H1 (cell line): ENCODE measurements around the gene DVL3. TPM values are rescaled to one million over a fixed set of nuclear protein-coding genes. Genes with fewer than 3 reads are reported as not detected.

Experiments used
- CTCF ChIA-PET: fragments of 300-600 bp; sonication (Branson Sonifier 250); formaldehyde crosslinking; loops from one replicate; lab custom pipeline; 2021; ENCODE audit not compliant: partially characterized antibody; lab: Charles Lee
- POLR2A ChIA-PET: fragments of 300-600 bp; sonication (Branson Sonifier 250); formaldehyde crosslinking; loops from one replicate; lab custom pipeline; 2021; ENCODE audit warnings: inconsistent platforms; ENCODE audit not compliant: partially characterized antibody; lab: Charles Lee
- DNase-seq, 2 experiments: peaks; one replicate each; pipeline versions ENCODE4 v3.0.0 to v3.0.0-alpha.2; 2010 to 2022; ENCODE audit warnings: low spot score in 2 of 2, low read depth in 1 of 2, mixed read lengths in 1 of 2
- FAIRE-seq: peaks from 2 replicates; lab custom pipeline; 2011; peaks lifted over from hg19 to GRCh38; lab: Jason Lieb, UNC
- H2AFZ ChIP-seq: 2 replicates; pipeline ENCODE4 v1.8.1; 2012; ENCODE audit warnings: low read length, inconsistent platforms
- H2AK5ac ChIP-seq: 2 replicates; pipeline ENCODE4 v1.6.1; 2013; ENCODE audit warnings: low read depth, low read length
- H2BK120ac ChIP-seq: replicated peaks from 2 replicates; pipeline ENCODE3; 2013; ENCODE audit warnings: low read depth, low read length, inconsistent platforms
- H2BK12ac ChIP-seq: 2 replicates; pipeline ENCODE4 v1.6.1; 2013; ENCODE audit warnings: low read depth, low read length
- H2BK15ac ChIP-seq: 2 replicates; pipeline ENCODE4 v1.6.1; 2013; ENCODE audit warnings: low read length
- H2BK20ac ChIP-seq: 2 replicates; pipeline ENCODE4 v1.6.1; 2013; ENCODE audit warnings: low read length
- H2BK5ac ChIP-seq: 2 replicates; pipeline ENCODE4 v1.6.1; 2013; ENCODE audit warnings: low read depth, low read length
- H3K14ac ChIP-seq: 2 replicates; pipeline ENCODE4 v1.6.1; 2013; ENCODE audit warnings: inconsistent platforms; ENCODE audit not compliant: insufficient read length
- H3K18ac ChIP-seq: 2 replicates; pipeline ENCODE4 v1.6.1; 2013; ENCODE audit warnings: low read length; ENCODE audit errors: extremely low read depth
- H3K23ac ChIP-seq: 2 replicates; pipeline ENCODE4 v1.6.1; 2013; ENCODE audit warnings: inconsistent platforms; ENCODE audit not compliant: insufficient read length
- H3K23me2 ChIP-seq: 2 replicates; pipeline ENCODE4 v1.6.1; 2013; ENCODE audit warnings: low read depth, low read length
- H3K27ac ChIP-seq: 2 replicates; pipeline ENCODE4 v1.6.1; 2011; ENCODE audit warnings: low read depth, low read length, inconsistent platforms
- H3K27me3 ChIP-seq, 4 experiments: replicated peaks in 1 of 4; 1 replicate in 1 of 4; 2 replicates in 3 of 4; pipeline versions ENCODE4 v1.6.1 to v1.8.1; 2011 to 2013; ENCODE audit warnings: low read length in 3 of 4, mild to moderate bottlenecking in 3 of 4, inconsistent platforms in 2 of 4, mixed read lengths in 2 of 4, moderate library complexity in 1 of 4; ENCODE audit not compliant: control insufficient read depth in 3 of 4, insufficient read depth in 3 of 4; ENCODE audit errors: extremely low read depth in 1 of 4
- H3K36me3 ChIP-seq, 4 experiments: 2 replicates each; pipeline versions ENCODE4 v1.6.1 to v1.8.1; 2011 to 2013; ENCODE audit warnings: mild to moderate bottlenecking in 4 of 4, low read length in 3 of 4, moderate library complexity in 2 of 4, control low read depth in 1 of 4, inconsistent platforms in 1 of 4; ENCODE audit not compliant: insufficient read depth in 4 of 4, control insufficient read depth in 2 of 4
- H3K4ac ChIP-seq: replicated peaks from 2 replicates; pipeline ENCODE3; 2013; ENCODE audit warnings: low read length, low read depth, mixed read lengths, inconsistent platforms; ENCODE audit not compliant: insufficient read length
- H3K4me1 ChIP-seq, 4 experiments: replicated peaks in 1 of 4; 1 replicate in 1 of 4; 2 replicates in 3 of 4; pipeline versions ENCODE4 v1.6.1 to v1.8.1; 2011 to 2013; ENCODE audit warnings: low read length in 3 of 4, inconsistent platforms in 2 of 4, mixed read lengths in 1 of 4; ENCODE audit not compliant: insufficient read depth in 4 of 4, control insufficient read depth in 3 of 4
- H3K4me2 ChIP-seq, 2 experiments: 2 replicates each; pipeline versions ENCODE4 v1.6.1 to v1.8.1; 2011 to 2013; ENCODE audit warnings: low read depth in 2 of 2, low read length in 2 of 2, control low read depth in 1 of 2, inconsistent platforms in 1 of 2, mild to moderate bottlenecking in 1 of 2; ENCODE audit not compliant: insufficient read depth in 1 of 2
- H3K4me3 ChIP-seq, 4 experiments: fragments of 200-600, 300-600 bp in 1 of 4; sonication (generic), shearing (Covaris generic), sonication (Bioruptor Twin) in 1 of 4; 2 replicates each; pipeline versions ENCODE4 v1.5.1 to v1.8.1; 2011 to 2016; ENCODE audit warnings: low read length in 4 of 4, low read depth in 3 of 4, control low read depth in 2 of 4, inconsistent platforms in 2 of 4, mild to moderate bottlenecking in 2 of 4, mixed read lengths in 1 of 4, moderate library complexity in 1 of 4; ENCODE audit not compliant: insufficient read depth in 2 of 4; ENCODE audit errors: extremely low read depth in 1 of 4
- H3K56ac ChIP-seq: replicated peaks from 2 replicates; pipeline ENCODE3; 2013; ENCODE audit warnings: low read depth, mild to moderate bottlenecking, mixed read lengths, low read length, inconsistent platforms; ENCODE audit not compliant: insufficient read length
- H3K79me1 ChIP-seq: 2 replicates; pipeline ENCODE4 v1.6.1; 2013; ENCODE audit warnings: low read depth, low read length, control low read depth
- H3K79me2 ChIP-seq, 2 experiments: 2 replicates each; pipeline versions ENCODE4 v1.6.1 to v1.8.1; 2012 to 2013; ENCODE audit warnings: low read length in 2 of 2, mild to moderate bottlenecking in 2 of 2, inconsistent platforms in 1 of 2; ENCODE audit not compliant: insufficient read depth in 2 of 2, control insufficient read depth in 1 of 2
- H3K9ac ChIP-seq, 4 experiments: replicated peaks in 1 of 4; 1 replicate in 1 of 4; 2 replicates in 3 of 4; pipeline versions ENCODE4 v1.6.1 to v1.8.1; 2011 to 2013; ENCODE audit warnings: low read depth in 3 of 4, low read length in 3 of 4, control low read depth in 2 of 4, mild to moderate bottlenecking in 2 of 4, moderate library complexity in 2 of 4, inconsistent platforms in 1 of 4; ENCODE audit errors: extremely low read depth in 1 of 4
- H3K9me3 ChIP-seq, 2 experiments: 2 replicates each; pipeline versions ENCODE4 v1.6.1 to v1.8.1; 2012 to 2013; ENCODE audit warnings: mild to moderate bottlenecking in 2 of 2, moderate library complexity in 2 of 2, control low read depth in 1 of 2, inconsistent platforms in 1 of 2, low read depth in 1 of 2, low read length in 1 of 2, mixed read lengths in 1 of 2; ENCODE audit not compliant: insufficient read depth in 2 of 2
- H4K20me1 ChIP-seq, 2 experiments: replicated peaks in 1 of 2; 2 replicates each; pipeline versions ENCODE3 to v1.8.1; 2011 to 2013; ENCODE audit warnings: inconsistent platforms in 2 of 2, low read length in 2 of 2, mild to moderate bottlenecking in 1 of 2; ENCODE audit not compliant: insufficient read depth in 2 of 2, control insufficient read depth in 1 of 2
- H4K5ac ChIP-seq: 2 replicates; pipeline ENCODE4 v1.6.1; 2013; ENCODE audit warnings: low read length, low read depth, mixed read lengths, inconsistent platforms; ENCODE audit not compliant: insufficient read length
- H4K8ac ChIP-seq: 2 replicates; pipeline ENCODE4 v1.8.0; 2013; ENCODE audit warnings: mild to moderate bottlenecking, moderate library complexity, low read length, inconsistent platforms; ENCODE audit not compliant: insufficient read depth; ENCODE audit errors: extremely low read depth
- H4K91ac ChIP-seq: replicated peaks from 2 replicates; pipeline ENCODE3; 2013; ENCODE audit warnings: low read length, mixed read lengths, inconsistent platforms; ENCODE audit not compliant: insufficient read length
- E2F6 ChIP-seq: IDR thresholded peaks from 2 replicates; pipeline ENCODE4 v1.6.1; 2012; ENCODE audit warnings: inconsistent platforms
- EP300 ChIP-seq, 2 experiments: IDR thresholded peaks; 1 replicate in 1 of 2; 2 replicates in 1 of 2; pipeline ENCODE4 v1.6.1; 2011 to 2012; ENCODE audit warnings: low read depth in 2 of 2, low read length in 2 of 2, mild to moderate bottlenecking in 2 of 2, borderline replicate concordance in 1 of 2, inconsistent platforms in 1 of 2, moderate library complexity in 1 of 2
- JUND ChIP-seq: IDR thresholded peaks from 2 replicates; pipeline ENCODE4 v1.6.1; 2011; ENCODE audit warnings: mild to moderate bottlenecking, improper control_type of control experiment, low read length
- KDM4A ChIP-seq: IDR thresholded peaks from one replicate; pipeline ENCODE4 v1.7.1; 2012; ENCODE audit warnings: low read depth, mild to moderate bottlenecking, moderate library complexity, low read length, inconsistent platforms; ENCODE audit not compliant: severe bottlenecking
- POLR2AphosphoS5 ChIP-seq: IDR thresholded peaks from 2 replicates; pipeline ENCODE4 v1.6.1; 2011; ENCODE audit warnings: low read depth, low read length
- RAD21 ChIP-seq, 2 experiments: IDR thresholded peaks in 1 of 2; conservative IDR thresholded peaks in 1 of 2; 2 replicates each; pipeline ENCODE4 v1.6.1; 2011; ENCODE audit warnings: low read depth in 2 of 2, low read length in 2 of 2, improper control_type of control experiment in 1 of 2, inconsistent platforms in 1 of 2, mild to moderate bottlenecking in 1 of 2, moderate library complexity in 1 of 2
- RNF2 ChIP-seq: fragments of 200-900, 300-1000 bp; sonication (generic); IDR thresholded peaks from 2 replicates; pipeline ENCODE4 v1.7.1; 2016; ENCODE audit warnings: borderline replicate concordance, low read depth, mild to moderate bottlenecking, antibody characterized with exemption, low read length; ENCODE audit not compliant: poor library complexity, severe bottlenecking; ENCODE audit errors: missing control alignments
- USF2 ChIP-seq: IDR thresholded peaks from 2 replicates; pipeline ENCODE4 v1.6.1; 2011; ENCODE audit warnings: low read length, improper control_type of control experiment
- YY1 ChIP-seq: IDR thresholded peaks from 2 replicates; pipeline ENCODE4 v1.6.1; 2011; ENCODE audit warnings: low read depth, mild to moderate bottlenecking, low read length
- ZNF274 ChIP-seq: IDR thresholded peaks from 2 replicates; pipeline ENCODE4 v1.7.0; 2012; ENCODE audit warnings: low read length, borderline replicate concordance; ENCODE audit errors: extremely low read depth
- WGBS, 2 experiments: shearing (Covaris generic) in 1 of 2; methylation state at CpG; one replicate each; pipeline versions ENCODE4 v1.1.6 to v1.1.7; 2013 to 2015; ENCODE audit warnings: low lambda C conversion rate in 2 of 2, mixed read lengths in 2 of 2, inconsistent platforms in 1 of 2, low coverage in 1 of 2, missing lambda C conversion rate in 1 of 2; ENCODE audit not compliant: insufficient replicate concordance in 2 of 2, insufficient coverage in 1 of 2, insufficient read length in 1 of 2; ENCODE audit errors: extremely low coverage in 1 of 2, missing lambda C conversion rate in 1 of 2; 5-methylcytosine and 5-hydroxymethylcytosine counted together
- polyA plus RNA-seq, 7 experiments: library from polyadenylated mRNA; depleted of rRNA in 3 of 7; stranded (reverse) in 5 of 7; unstranded in 2 of 7; fragments of >200 nt in 5 of 7; fragments of 200-250 nt in 2 of 7; gene quantifications; 1 replicate in 5 of 7; 2 replicates in 1 of 7; 4 replicates in 1 of 7; pipeline versions ENCODE4 v1.2.1 to v1.2.3, GENCODE V29; 2011 to 2013; ENCODE audit warnings: missing spikeins in 2 of 7, mixed read lengths in 2 of 7
- total RNA-seq: library from RNA; stranded (reverse); fragmentation: NEBNext Ultra II Directional; extraction: Animal tissue kit (Norgen Biotek cat#: 25700); gene quantifications from 2 replicates; pipeline ENCODE4 v1.2.1, GENCODE V29; 2021

Gene DVL3
- total and polyA plus RNA-seq, 2 of the 8 experiments (the other 6 are each of a cell fraction or from before 2014, with no cell fraction given): 38.5 to 66.6 TPM

GRCh38 chr3:184211718-184212117, 56.5 kb downstream of the DVL3 start:
- H3K18ac ChIP-seq: no peak overlapping the region
- H2BK5ac ChIP-seq: no peak overlapping the region
- no peak overlapping the region for H3K27ac ChIP-seq
- H4K91ac ChIP-seq: no peak overlapping the region
- H3K4ac ChIP-seq: no peak overlapping the region
- no peaks in the 10 kb centered on the region for H3K9me3 ChIP-seq
- no peak for DNase-seq
- no peak overlapping the region for H2AFZ ChIP-seq
- no peaks in the 10 kb centered on the region for H3K36me3 ChIP-seq
- no peak overlapping the region for H2BK20ac ChIP-seq
- no peaks in the 10 kb centered on the region for H3K4me1 ChIP-seq
- no peak overlapping the region for H2AK5ac ChIP-seq
- no peak overlapping the region for H3K23ac ChIP-seq
- H2BK120ac ChIP-seq: no peak overlapping the region
- H4K8ac ChIP-seq: no peak overlapping the region
- H4K20me1 ChIP-seq: no peaks in the 10 kb centered on the region
- no peak overlapping the region for H4K5ac ChIP-seq
- 92% methylated on average over 4 of the region's 5 CpGs; no CpG with 5 or more reads in 1 of the 2 experiments for WGBS, 2 experiments
- H3K27me3 ChIP-seq: no peaks in the 10 kb centered on the region
- no peak overlapping the region for H3K4me2 ChIP-seq
- H3K23me2 ChIP-seq: no peaks in the 10 kb centered on the region
- H3K56ac ChIP-seq: no peak overlapping the region
- FAIRE-seq: no peak
- no peak overlapping the region for H3K9ac ChIP-seq
- ChIA-PET POLR2A (no interaction called here), CTCF (interaction anchor here (3.2 kb wide), 1 partner anchor 15 kb away, joined by 40 read pairs; no protein-coding TSS in a partner anchor)
- no peaks in the 10 kb centered on the region for H3K79me1 ChIP-seq
- H3K14ac ChIP-seq: no peak overlapping the region
- H2BK12ac ChIP-seq: no peak overlapping the region
- TF ChIP-seq RNF2: no peak
- no peak for TF ChIP-seq RAD21 (IDR thresholded peaks at IDR 0.05 in 1 of 2, conservative IDR thresholded peaks at IDR 0.05 in 1 of 2; ENCODE audit: low read depth in 2 of 2, low read length in 2 of 2)
- TF ChIP-seq YY1: no peak
- no peak for TF ChIP-seq POLR2AphosphoS5
- TF ChIP-seq USF2: no peak
- no peak for TF ChIP-seq ZNF274
- TF ChIP-seq KDM4A: no peak
- no peak for TF ChIP-seq JUND
- no peak for TF ChIP-seq E2F6
- TF ChIP-seq EP300 (IDR thresholded peaks at IDR 0.05; ENCODE audit: borderline replicate concordance in 1 of 2, low read depth in 2 of 2, low read length in 2 of 2): no peak
- no peak overlapping the region for H2BK15ac ChIP-seq
- no peak overlapping the region for H3K4me3 ChIP-seq
- no peaks in the 10 kb centered on the region for H3K79me2 ChIP-seq
